Lower leg skin (tissue), 4 donors: Measurements from ENCODE around the gene NECAB2. TPM values are rescaled to one million over a fixed set of nuclear protein-coding genes. Genes with fewer than 3 reads are reported as not detected.

Source experiments
- DNase-seq, 2 donors: peaks; one replicate each; pipeline ENCODE4 v3.0.0-alpha.2; 2019; ENCODE audit warnings: low spot score in 2 of 2
- H3K4me3 ChIP-seq: fragments of 200-600 bp; sonication (generic); 2 replicates; pipeline ENCODE4 v1.5.1; 2017; ENCODE audit warnings: mild to moderate bottlenecking, low read depth; ENCODE audit not compliant: poor library complexity, severe bottlenecking
- POLR2A ChIP-seq, 2 donors: fragments of 450-650 bp; IDR thresholded peaks; one replicate each; pipeline ENCODE4 v1.6.1; 2016 to 2017; ENCODE audit warnings: antibody characterized with exemption in 2 of 2, mild to moderate bottlenecking in 1 of 2, moderate library complexity in 1 of 2
- WGBS, 2 donors: methylation state at CpG; one replicate each; pipeline ENCODE4 v1.1.5; 2018; 5-methylcytosine and 5-hydroxymethylcytosine counted together
- intact Hi-C: fragments of 100-400 bp; cut with DNase I; formaldehyde crosslinking; loops from one replicate; pipeline ENCODE4 v1.15.0; 2023; ENCODE audit warnings: low total_unique reads
- total RNA-seq, 4 donors: library from RNA; depleted of rRNA; stranded (reverse); fragments of >200 nt; gene quantifications; one replicate each; pipeline ENCODE4 v1.1.0, GENCODE V29; 2016
- TF ChIP-seq, protein P1 (sequence below), 3 donors: fragments of 450-650 bp; IDR thresholded peaks; one replicate each; pipeline ENCODE4 v1.5.1; 2016; ENCODE audit warnings: antibody characterized with exemption in 3 of 3, mild to moderate bottlenecking in 3 of 3, moderate library complexity in 2 of 3

The NECAB2 gene
- total RNA-seq, 4 donors from 2014 or later, result not detected

DNA sequence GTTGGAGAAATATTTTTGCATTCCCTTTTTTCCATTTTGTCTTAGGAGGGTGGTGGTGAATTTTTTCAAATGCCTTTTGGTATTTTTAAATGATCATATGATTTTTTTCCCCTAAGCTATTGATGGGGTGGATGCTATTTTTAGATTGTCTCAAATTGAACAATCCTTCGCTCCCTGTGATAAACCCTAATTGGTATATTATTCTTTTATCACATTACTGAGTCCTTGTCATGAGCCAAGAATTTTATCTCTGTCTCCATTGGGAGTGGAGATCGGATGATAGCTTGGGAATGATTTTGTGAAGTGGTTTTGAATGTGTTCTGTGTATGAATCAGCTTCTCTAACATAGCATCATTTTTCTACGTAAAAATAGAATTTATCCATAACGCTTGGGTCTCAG lies 15.4 kb downstream of the NECAB2 start:
- TF ChIP-seq, protein P1, sequence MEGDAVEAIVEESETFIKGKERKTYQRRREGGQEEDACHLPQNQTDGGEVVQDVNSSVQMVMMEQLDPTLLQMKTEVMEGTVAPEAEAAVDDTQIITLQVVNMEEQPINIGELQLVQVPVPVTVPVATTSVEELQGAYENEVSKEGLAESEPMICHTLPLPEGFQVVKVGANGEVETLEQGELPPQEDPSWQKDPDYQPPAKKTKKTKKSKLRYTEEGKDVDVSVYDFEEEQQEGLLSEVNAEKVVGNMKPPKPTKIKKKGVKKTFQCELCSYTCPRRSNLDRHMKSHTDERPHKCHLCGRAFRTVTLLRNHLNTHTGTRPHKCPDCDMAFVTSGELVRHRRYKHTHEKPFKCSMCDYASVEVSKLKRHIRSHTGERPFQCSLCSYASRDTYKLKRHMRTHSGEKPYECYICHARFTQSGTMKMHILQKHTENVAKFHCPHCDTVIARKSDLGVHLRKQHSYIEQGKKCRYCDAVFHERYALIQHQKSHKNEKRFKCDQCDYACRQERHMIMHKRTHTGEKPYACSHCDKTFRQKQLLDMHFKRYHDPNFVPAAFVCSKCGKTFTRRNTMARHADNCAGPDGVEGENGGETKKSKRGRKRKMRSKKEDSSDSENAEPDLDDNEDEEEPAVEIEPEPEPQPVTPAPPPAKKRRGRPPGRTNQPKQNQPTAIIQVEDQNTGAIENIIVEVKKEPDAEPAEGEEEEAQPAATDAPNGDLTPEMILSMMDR (IDR thresholded peaks at IDR 0.05), result no peak
- no peak for TF ChIP-seq POLR2A (IDR thresholded peaks at IDR 0.05)
- WGBS, 2 donors, result 50 to 63% methylated on average over 4 of the region's 4 CpGs
- no peak overlapping the region for H3K4me3 ChIP-seq
- intact Hi-C loops, result no loop called here
- no peak for DNase-seq

DNA sequence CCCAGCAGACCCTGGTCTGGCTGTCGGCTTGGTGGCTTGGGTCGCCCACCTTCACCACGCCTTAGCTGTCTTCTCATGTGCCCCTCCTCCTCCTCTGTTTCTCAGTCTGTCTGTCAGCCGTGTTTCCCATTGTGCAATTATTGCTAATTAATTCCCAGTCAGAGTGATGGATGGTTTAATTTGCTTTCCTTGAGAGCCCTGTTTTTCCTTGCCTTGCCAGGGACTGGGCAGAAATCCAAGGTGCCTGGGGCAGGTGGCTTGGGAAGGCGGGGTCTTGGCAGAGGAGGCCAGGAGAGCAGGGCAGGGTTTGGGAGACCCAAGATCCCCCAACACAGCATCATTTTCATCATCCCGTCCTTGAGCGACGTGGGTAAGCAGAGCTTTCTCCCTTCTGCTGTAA lies 21.3 kb downstream of the NECAB2 start:
- WGBS, 2 donors, result 42 to 48% methylated on average over 8 of the region's 8 CpGs
- TF ChIP-seq POLR2A (IDR thresholded peaks at IDR 0.05), result no peak
- TF ChIP-seq, protein P1 (IDR thresholded peaks at IDR 0.05), result no peak
- no peak overlapping the region for H3K4me3 ChIP-seq
- intact Hi-C loops, result no loop called here
- DNase-seq, result no peak

DNA sequence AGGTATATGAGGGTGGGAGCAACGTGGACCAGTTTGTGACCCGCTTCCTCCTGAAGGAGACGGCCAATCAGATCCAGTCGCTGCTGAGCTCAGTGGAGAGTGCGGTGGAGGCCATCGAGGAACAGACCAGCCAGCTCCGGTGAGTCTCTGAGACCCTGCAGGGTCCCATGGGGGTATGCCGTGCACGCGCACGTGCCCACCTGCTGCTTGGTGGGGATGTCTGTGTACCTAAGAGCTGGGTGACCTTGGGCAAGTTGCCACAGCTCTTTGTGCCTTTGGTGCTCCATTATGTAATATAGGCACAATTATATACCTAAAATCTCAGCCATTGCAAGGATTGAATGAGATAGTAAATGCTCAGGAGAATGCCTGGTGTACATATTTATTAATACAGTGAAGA lies 22.4 kb downstream of the NECAB2 start:
- H3K4me3 ChIP-seq, result no peak overlapping the region
- TF ChIP-seq POLR2A (IDR thresholded peaks at IDR 0.05), result no peak
- TF ChIP-seq, protein P1 (IDR thresholded peaks at IDR 0.05), result no peak
- intact Hi-C loops, result loop anchor here (10.0 kb wide), 1 partner anchor 146 kb away; no protein-coding TSS in a partner anchor
- 89 to 95% methylated on average over 11 of the region's 11 CpGs for WGBS, 2 donors
- no peak for DNase-seq

DNA sequence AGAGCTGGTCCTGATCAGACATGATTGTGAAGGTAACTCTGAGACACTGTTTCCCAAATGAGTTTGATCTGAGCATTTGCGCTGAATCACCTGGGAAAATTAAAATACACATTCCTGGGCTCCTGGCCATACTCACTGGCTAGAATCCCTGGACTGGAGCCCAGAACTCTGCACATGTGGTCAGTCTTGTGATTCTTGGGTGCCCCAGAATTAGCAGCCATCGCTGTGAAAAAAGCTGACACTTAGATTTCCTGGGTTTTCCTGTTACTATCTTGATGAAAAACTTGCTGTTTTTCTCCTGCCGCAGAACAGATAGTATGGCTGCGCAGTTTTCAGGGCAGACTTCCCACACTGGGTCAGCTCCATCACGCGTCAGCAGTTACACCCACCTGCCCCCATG lies 24.6 kb downstream of the NECAB2 start:
- H3K4me3 ChIP-seq, result no peak overlapping the region
- DNase-seq, result no peak
- WGBS, 2 donors, result 48 to 72% methylated on average over 6 of the region's 6 CpGs
- intact Hi-C loops, result loop anchor here (10.0 kb wide), 1 partner anchor 148 kb away; no protein-coding TSS in a partner anchor
- TF ChIP-seq, protein P1 (IDR thresholded peaks at IDR 0.05), result no peak
- no peak for TF ChIP-seq POLR2A (IDR thresholded peaks at IDR 0.05)

DNA sequence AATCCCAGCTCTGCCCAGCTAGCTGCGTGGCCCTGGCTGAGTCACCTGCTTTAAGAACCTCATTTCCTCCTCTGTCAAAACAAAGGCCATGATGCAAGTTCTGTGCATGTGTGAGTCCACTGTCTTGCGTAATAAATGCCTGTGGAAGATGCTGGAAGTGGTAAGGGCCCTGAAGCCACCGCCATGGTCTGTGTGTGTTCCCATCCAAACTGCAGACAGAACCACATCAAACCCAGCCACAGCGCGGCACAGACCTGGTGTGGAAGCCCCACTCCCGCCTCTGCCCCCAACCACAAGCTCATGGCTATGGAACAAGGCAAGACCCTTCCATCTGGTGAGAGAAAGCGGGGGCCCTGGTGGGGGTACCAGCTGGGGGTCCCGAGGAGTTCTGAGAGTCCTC lies 26.0 kb downstream of the NECAB2 start:
- no peak overlapping the region for H3K4me3 ChIP-seq
- intact Hi-C loops, result loop anchor here (10.0 kb wide), 1 partner anchor 149 kb away; no protein-coding TSS in a partner anchor
- TF ChIP-seq POLR2A (IDR thresholded peaks at IDR 0.05), result no peak
- TF ChIP-seq, protein P1 (IDR thresholded peaks at IDR 0.05), result no peak
- WGBS, 2 donors, result 75 to 85% methylated on average over 8 of the region's 8 CpGs
- DNase-seq, result no peak

DNA sequence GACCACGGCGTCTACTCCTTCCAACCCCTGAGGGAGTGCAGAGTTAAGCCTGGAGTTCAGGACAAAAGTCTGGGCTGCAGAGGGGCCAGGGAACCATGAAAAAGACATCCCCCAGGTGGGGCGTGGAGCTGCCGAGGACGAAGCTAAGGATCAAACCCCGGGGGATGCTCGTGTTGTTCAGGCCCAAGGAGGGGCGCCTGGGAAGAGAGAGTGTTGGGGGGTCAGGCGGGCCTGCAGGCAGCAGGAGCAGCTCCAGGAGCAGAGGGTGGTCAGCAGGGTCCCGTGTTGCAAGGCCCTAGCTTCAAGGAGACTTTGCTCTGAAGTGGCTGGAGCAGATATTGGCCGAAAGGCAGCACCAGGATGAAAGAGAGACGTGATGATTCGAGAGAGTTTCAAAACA lies 26.7 kb downstream of the NECAB2 start:
- DNase-seq, result no peak
- no peak overlapping the region for H3K4me3 ChIP-seq
- WGBS, 2 donors, result 82 to 83% methylated on average over 13 of the region's 13 CpGs
- TF ChIP-seq, protein P1 (IDR thresholded peaks at IDR 0.05), result no peak
- no peak for TF ChIP-seq POLR2A (IDR thresholded peaks at IDR 0.05)
- intact Hi-C loops, result loop anchor here (10.0 kb wide), 1 partner anchor 150 kb away; no protein-coding TSS in a partner anchor
